Measurements from ENCODE around the gene KRTAP10-8. TPM values are rescaled to one million over a fixed set of nuclear protein-coding genes. Genes with fewer than 3 reads are reported as not detected.
"Not testable (repeated sequence)": the region's sequence is repeated elsewhere in the genome, so short reads cannot be mapped to it uniquely, and the experiment has no call there.

Gene KRTAP10-8
- total RNA-seq, 2 donors from 2014 or later: not detected

DNA sequence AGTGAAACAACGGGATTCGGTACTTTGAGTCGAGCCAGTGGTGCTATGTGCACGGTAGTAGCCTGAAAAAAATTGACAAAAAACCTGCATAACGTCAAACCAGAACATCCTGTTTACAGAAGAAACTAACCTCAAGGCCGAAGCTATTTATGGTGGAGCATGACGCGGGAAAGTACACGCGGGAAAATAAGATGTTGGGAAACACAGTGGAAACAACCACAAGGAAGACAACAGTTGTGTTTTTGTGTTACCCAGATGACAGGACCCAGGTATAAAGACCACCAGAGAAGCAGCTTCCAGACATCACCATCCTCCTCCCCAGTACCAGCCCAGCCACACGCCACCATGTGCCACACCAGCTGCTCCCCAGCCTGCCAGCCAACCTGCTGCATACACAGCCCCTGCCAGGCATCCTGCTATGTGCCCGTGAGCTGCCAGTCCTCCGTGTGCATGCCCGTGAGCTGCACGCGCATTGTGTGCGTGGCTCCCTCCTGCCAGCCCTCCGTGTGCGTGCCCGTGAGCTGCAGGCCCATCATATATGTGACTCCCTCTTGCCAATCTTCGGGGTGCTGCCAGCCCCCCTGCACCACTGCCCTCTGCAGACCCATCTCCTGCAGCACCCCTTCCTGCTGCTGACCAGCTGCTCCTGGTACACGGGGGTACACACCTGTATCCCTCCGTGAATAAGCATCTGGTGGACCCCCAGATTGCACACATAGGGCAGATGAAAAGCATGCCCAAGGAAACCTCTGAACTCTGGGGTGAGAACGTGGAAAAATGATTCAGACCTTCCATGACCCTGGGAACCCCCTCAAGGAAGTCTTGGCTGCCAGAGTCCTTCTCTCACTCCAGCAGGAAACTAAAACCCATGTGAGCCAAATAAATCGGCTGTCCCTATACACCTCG lies 46.0 kb downstream of the KRTAP10-8 start, which contains the start of gene KRTAP12-3:
KRTAP12-3 (plus strand) TSS at position 298 of the 906 bp plus-strand sequence; CDS start at position 346, 48 bp downstream.
- DNase-seq (ENCODE audit: low spot score): no peak
- peak within 1 kb of the TSS; percentile 69 to 75 for H3K27ac Mint-ChIP-seq
- peaks cover 34 to 47% of the 10 kb centered on the region in 2 donors for H3K4me1 Mint-ChIP-seq (ENCODE audit: low read depth in 2 of 2)
- ATAC-seq: peak; percentile 75 to 79
- H3K4me3 Mint-ChIP-seq: peak within 1 kb of the TSS; percentile 80
- peaks cover 12% of the 10 kb centered on the region for H3K9me3 Mint-ChIP-seq
- peaks cover 0 to 6% of the 10 kb centered on the region in 2 donors for H3K27me3 Mint-ChIP-seq
- peaks cover 17% of the 10 kb centered on the region for H3K36me3 Mint-ChIP-seq

DNA sequence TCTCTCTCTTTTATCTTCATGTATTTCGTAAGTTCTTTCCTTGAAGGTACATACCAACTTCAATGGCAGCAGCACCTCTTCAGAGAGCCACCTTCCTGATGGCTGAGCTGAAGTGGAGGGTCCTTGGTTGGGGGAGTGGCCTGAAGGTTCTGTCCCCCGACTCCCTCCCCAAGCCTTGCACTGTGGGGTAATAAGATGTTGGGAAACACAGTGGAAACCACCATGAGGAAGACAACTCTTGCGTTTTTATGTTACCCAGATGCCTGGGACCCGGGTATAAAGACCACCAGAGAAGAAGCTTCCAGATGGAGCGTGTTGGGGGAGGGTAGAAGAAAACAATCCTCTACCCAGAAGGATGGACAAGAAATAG lies 46.6 kb downstream of the KRTAP10-8 start:
- peak overlapping the region; percentile 69 to 75 for H3K27ac Mint-ChIP-seq
- peaks cover 12% of the 10 kb centered on the region for H3K9me3 Mint-ChIP-seq
- peaks cover 0 to 6% of the 10 kb centered on the region in 2 donors for H3K27me3 Mint-ChIP-seq
- no peak for DNase-seq (ENCODE audit: low spot score)
- peak overlapping the region; percentile 80 for H3K4me3 Mint-ChIP-seq
- H3K36me3 Mint-ChIP-seq: peaks cover 17% of the 10 kb centered on the region
- peaks cover 34 to 47% of the 10 kb centered on the region in 2 donors for H3K4me1 Mint-ChIP-seq (ENCODE audit: low read depth in 2 of 2)
- no peak for ATAC-seq

DNA sequence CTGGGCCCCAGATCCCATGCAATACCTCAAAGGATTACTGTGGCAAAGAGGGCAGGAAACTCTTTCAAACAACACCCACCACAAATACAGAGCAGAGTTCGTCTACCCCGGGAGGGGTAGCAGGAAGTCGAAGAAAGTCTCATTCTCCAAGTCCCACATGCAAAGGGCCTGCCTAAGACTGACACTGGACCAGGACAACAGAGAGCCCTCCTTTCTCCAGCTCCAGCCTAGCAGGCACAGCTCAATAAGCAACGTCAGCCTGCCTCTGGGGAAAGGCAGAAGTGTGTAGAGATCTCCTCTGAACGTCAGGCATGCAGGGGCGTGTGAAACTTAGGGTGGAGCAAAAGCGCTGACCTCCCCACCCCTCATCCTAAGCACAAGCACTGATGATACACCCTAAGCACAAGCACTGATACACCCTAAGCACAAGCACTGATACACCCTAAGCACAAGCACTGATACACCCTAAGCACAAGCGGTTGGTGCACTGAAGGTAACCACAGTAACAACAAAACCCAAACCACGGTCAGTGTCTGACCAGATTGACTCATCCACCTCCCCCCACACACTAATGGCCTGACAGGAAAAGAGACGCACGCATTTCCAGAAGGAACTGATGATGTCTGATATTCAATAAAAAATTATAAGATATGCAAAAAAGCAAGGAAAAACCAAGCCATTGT lies 47.2 kb downstream of the KRTAP10-8 start:
- no peak for DNase-seq (ENCODE audit: low spot score)
- H3K4me3 Mint-ChIP-seq: peak overlapping the region; percentile 80
- peaks cover 0 to 6% of the 10 kb centered on the region in 2 donors for H3K27me3 Mint-ChIP-seq
- H3K4me1 Mint-ChIP-seq (ENCODE audit: low read depth in 2 of 2): peaks cover 34 to 47% of the 10 kb centered on the region in 2 donors
- peaks cover 17% of the 10 kb centered on the region for H3K36me3 Mint-ChIP-seq
- peak overlapping the region; percentile 69 to 75 for H3K27ac Mint-ChIP-seq
- peaks cover 12% of the 10 kb centered on the region for H3K9me3 Mint-ChIP-seq
- ATAC-seq: peak; percentile 65 to 66

DNA sequence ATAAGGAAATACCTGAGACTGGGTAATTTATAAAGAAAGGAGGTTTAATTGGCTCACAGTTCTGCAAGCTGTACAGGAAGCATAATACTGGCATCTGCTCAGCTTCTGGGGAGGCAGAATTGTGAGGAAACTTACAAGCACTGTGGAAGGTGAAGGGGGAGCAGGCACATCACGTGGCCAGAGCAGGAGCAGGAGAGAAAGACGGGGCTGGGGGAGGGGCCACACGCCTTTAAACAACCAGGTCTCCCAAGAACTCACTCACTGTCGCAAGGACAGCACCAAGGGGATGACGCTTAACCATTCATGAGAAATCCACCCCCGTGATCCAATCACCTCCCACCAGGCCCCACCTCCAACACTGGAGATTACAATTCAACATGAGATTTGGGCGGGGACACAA lies 49.7 kb downstream of the KRTAP10-8 start:
- not testable (repeated sequence) for H3K36me3 Mint-ChIP-seq; H3K27ac Mint-ChIP-seq; DNase-seq (ENCODE audit: low spot score); ATAC-seq; H3K9me3 Mint-ChIP-seq; H3K4me3 Mint-ChIP-seq
- H3K27me3 Mint-ChIP-seq: peaks cover 0 to 14% of the 10 kb centered on the region in 2 donors
- peaks cover 34 to 36% of the 10 kb centered on the region in 2 donors for H3K4me1 Mint-ChIP-seq (ENCODE audit: low read depth in 2 of 2)

Other genes starting within 250 kb of the KRTAP10-8 start
- under 1 TPM; 0.45 to 0.88 TPM for gene LRRC3, start 156.6 kb upstream of the KRTAP10-8 start, total RNA-seq
- not detected for gene KRTAP10-1, start 71.9 kb upstream of the KRTAP10-8 start, total RNA-seq
- gene KRTAP10-2, start 60.6 kb upstream of the KRTAP10-8 start, total RNA-seq: not detected
- gene KRTAP10-3, start 53.3 kb upstream of the KRTAP10-8 start, total RNA-seq: not detected
- gene KRTAP10-4, start 38.4 kb upstream of the KRTAP10-8 start, total RNA-seq: not detected
- gene KRTAP10-5, start 31.5 kb upstream of the KRTAP10-8 start, total RNA-seq: not detected
- gene KRTAP10-6, start 19.6 kb upstream of the KRTAP10-8 start, total RNA-seq: not detected
- not detected for gene KRTAP10-7, start 11.5 kb upstream of the KRTAP10-8 start, total RNA-seq
- not detected for gene KRTAP10-9, start 15.0 kb downstream of the KRTAP10-8 start, total RNA-seq
- not detected for gene KRTAP10-10, start 25.3 kb downstream of the KRTAP10-8 start, total RNA-seq
- gene KRTAP10-11, start 34.3 kb downstream of the KRTAP10-8 start, total RNA-seq: not detected
- gene KRTAP12-4, start 42.6 kb downstream of the KRTAP10-8 start, total RNA-seq: not detected
- gene KRTAP12-3, start 45.9 kb downstream of the KRTAP10-8 start, total RNA-seq: not detected
- not detected for gene KRTAP12-2, start 54.8 kb downstream of the KRTAP10-8 start, total RNA-seq
- gene KRTAP12-1, start 70.1 kb downstream of the KRTAP10-8 start, total RNA-seq: not detected
- gene KRTAP10-12, start 85.1 kb downstream of the KRTAP10-8 start, total RNA-seq: not detected
- gene TSPEAR, start 99.5 kb downstream of the KRTAP10-8 start, total RNA-seq: not detected
- 100 to 1,000 TPM in 1 of 2 donors, 10 to 100 TPM in 1; 89.7 to 164 TPM for gene UBE2G2, start 189.7 kb downstream of the KRTAP10-8 start, total RNA-seq
- gene SUMO3, start 206.0 kb downstream of the KRTAP10-8 start, total RNA-seq: 10 to 100 TPM; 50.1 to 53.9 TPM

Data from natural killer cell treated with Interleukin-12 subunit alpha and Interleukin-12 subunit beta and Interleukin-15 and Interleukin-18, amount 100 ng/mL, for 72 hours (primary cell).